HG03565 (cell line): ENCODE measurements around the gene AICDA.
"Not testable (repeated sequence)": the region's sequence is repeated elsewhere in the genome, so short reads cannot be mapped to it uniquely, and the experiment has no call there.

Experiments used
- ATAC-seq: cut with Tn5 transposase; IDR thresholded peaks from one replicate; pipeline ENCODE4 v1.9.1; 2021; ENCODE audit warnings: mild to moderate bottlenecking, moderate library complexity; ENCODE audit not compliant: unreplicated experiment

Gene AICDA

DNA sequence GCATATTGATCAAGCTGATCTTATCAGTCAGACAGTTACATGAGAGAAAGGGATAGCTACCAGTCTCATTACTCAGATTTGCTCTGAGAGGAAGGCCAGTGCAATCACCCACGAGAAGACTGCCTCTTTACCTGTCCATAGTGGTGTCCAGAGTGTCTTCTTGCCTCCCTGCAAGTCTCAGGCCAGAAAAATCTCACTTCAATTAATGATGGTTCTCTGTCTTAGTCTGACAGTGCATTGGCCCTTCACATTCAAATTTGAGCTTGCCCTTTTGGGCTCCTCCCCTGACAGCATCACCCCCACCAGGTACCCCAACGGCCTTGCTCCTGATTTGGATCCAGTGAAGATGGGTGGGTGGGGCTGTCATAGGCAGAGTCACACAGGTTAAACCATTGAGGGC is at the start of gene AICDA:
Gene AICDA (minus strand): TSS at position 231 of the 400 bp plus-strand sequence. CDS start 92 bp downstream, at position 139.
- ATAC-seq = no peak

GRCh38 chr12:8661751-8662150 is 49.1 kb upstream of the AICDA start:
- no peak for ATAC-seq

DNA sequence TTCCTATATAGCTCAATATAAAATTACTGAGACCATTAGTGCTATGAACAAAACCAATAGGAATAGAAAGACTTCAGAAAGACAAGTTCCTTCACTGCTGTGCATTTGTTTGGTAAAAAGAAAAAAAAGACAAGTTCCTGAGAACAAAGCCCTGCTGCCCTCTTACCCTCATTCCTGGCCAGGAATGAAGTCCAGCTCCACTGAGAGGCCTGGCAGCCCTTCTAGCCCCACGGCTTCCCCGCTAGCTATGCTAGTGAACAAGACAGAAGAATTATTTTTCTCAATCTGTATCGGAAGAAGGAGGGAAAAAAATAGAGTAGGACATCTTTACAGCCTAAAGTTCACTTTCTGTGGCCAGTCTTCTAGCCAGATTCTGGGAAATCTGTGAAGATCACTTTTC is 48.4 kb upstream of the AICDA start:
- no peak for ATAC-seq

DNA sequence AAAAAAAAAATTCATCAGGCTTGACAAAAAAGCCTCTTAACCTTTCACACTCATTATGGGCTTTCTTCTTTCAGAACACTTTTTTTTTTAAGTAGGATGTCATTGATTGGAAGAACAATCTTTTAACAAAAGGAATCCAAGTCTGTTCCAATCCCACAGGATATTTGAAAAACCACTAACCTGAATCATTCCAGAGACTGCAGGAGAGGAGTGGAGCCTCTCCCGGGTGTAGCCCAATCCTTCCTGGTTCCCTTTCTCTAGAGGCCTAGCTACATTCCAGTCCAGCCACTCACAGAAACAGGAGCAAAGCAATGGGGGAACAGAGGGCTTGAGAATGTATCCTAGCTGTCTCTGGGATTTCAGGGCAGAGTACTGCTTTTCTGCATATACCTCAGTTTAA is 45.7 kb upstream of the AICDA start:
- ATAC-seq = no peak

GRCh38 chr12:8655421-8655820 is 42.8 kb upstream of the AICDA start:
- ATAC-seq = no peak

DNA sequence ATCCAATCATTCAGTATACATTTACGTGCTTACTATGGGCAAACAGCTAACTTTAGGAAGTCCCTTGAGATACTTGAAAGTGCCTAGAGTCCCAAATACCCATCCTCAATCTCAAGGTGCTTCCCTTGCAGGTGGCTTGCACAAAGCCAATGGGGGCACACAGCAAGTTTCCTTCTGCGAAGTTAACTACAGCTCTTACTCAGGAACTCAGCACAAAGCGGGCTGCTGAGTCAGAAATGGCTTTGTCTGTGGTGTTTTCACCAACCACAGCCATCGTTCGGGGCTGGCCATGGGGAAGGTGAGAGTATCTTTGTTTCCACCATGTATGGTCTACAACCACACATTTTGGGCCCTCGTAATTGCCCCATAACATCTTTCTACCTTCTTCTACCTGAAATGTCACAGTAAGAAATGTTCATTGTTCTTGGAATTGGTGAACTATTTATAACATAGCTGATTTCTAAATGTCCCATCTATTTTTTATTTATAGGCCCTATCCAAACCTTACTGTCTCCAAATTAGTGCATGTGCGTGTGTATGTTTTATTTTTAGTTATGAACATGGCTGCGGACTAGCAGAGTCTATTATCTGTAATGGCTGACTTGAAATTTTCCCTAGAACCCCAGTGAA is 36.0 kb upstream of the AICDA start:
- ATAC-seq = peak; percentile 79

GRCh38 chr12:8647968-8648367 is 35.3 kb upstream of the AICDA start:
- ATAC-seq = no peak

- ATAC-seq = peak; percentile 40
Measured at GRCh38 chr12:8644345-8645248, 31.9 kb upstream of the AICDA start.

DNA sequence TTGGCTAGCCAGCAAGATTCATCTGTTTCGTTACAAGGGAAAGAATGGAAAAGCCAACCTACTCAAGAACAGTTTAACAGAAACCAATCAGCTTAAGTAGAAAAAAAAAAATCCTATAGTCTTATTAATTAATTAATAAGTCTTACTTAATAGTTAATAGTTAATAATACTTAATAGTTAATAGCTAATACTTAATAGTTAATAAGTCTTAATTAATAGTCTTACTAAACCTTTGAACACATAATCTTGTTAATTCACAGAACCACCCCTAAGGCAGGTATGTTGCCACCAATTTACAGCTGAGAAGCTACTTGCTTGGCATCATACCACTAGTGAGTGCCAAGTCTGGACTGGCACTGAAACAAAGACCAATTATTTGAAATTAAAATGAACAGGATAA is 30.1 kb upstream of the AICDA start:
- no peak for ATAC-seq

DNA sequence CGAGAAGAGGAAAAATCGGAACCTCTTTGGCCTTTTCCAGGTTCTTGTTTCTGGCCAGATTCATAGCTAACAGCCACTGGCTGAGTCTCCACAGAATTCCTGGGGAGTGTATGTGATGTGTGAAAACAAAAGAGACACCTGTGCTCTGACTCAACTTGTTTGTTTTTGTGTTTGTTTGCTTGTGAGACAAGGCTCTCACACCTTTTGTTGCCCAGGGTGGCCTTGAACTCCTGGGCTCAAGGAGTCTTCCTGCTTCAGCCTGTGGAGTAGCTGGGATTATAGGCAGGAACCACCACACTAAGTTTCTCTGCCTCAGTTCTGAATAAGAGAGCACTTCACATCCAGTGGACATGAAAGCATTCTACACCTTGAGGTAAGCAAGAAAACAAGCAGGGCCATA is 27.3 kb upstream of the AICDA start:
- ATAC-seq = no peak

DNA sequence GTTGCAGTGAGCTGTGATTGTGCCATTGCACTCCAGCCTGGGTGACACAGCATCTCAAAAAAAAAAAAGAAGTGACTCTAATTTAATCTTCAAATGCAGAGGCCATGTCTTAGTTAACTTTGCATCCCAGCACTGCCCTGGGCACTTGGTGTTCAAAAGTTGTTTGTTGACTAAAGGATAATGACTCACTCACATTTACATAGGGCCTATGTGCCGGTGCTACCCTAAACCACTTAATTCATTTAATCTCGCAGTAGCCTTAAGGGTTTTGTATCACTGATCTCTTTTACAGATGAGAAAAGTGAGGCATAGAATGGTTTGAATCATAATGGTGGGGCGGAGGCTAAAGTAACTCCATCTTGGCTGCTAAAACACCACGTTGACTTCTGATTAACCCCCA is 26.3 kb upstream of the AICDA start:
- no peak for ATAC-seq

DNA sequence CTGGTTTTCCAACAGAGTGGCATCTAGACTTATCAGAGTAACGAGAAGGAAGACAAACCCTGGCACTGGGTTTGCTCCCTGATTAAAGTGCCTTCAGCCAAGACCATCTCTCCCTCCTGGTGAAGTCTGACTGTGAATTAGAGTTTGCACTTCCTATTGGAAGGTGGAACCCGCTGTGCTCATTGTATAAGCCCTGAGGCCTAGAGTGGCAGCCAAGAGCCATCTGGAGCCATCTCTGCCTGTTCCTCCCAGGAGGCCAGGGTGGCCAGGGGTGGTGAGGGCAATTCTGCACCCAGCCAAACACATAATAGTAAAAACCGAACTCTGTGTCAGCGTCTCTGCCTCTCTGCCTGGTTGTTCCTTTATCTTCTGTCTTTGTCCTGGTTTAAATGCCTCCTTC is 25.0 kb upstream of the AICDA start:
- ATAC-seq = no peak

- ATAC-seq = no peak
Measured at GRCh38 chr12:8637244-8637643, 24.6 kb upstream of the AICDA start.

GRCh38 chr12:8636581-8636980 is 23.9 kb upstream of the AICDA start:
- no peak for ATAC-seq

GRCh38 chr12:8636007-8636346 is 23.3 kb upstream of the AICDA start:
- ATAC-seq = not testable (repeated sequence)

DNA sequence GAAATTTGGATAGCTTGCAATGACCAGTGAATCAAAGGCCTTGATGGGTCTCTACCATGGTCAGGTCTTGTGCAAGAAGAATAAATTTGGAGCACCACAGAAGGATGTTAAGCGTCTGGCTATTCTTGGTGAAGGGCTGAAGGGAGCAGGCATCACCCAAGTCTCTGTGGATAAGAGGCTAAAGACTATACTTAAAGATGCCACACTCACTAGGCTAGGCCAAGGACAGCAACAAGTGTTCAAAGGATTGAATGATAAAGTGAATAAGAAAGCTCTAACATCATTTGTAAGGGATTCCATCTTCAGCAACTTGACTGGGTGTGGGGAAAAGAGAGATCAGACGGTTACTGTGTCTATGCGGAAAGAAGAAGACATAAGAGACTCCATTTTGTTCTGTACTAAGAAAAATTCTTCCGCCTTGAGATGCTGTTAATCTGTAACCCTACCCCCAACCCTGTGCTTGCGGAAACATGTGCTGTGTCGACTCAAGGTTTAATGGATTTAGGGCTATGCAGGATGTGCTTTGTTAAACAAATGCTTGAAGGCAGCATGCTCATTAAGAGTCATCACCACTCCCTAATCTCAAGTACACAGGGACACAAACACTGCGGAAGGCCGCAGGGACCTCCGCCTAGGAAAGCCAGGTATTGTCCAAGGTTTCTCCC is 22.8 kb upstream of the AICDA start:
- ATAC-seq = not testable (repeated sequence)

DNA sequence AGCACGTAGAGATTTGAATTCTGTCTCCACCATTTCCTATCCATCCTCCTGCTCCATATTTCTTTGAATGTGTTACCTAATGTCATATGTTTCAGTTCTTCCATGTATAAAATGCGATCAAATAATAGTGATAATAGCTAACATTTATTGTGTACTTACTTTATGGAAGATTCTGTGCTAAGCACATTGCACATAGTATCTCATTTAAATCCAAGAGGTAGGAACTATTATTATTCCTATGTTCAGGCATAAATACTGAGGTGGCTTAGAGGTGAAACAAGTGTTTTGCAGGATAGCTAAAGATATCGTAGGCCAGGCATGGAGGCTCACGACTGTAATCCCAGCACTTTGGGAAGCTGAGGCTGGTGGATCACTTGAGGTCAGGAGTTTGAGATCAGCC is 17.5 kb upstream of the AICDA start:
- no peak for ATAC-seq

DNA sequence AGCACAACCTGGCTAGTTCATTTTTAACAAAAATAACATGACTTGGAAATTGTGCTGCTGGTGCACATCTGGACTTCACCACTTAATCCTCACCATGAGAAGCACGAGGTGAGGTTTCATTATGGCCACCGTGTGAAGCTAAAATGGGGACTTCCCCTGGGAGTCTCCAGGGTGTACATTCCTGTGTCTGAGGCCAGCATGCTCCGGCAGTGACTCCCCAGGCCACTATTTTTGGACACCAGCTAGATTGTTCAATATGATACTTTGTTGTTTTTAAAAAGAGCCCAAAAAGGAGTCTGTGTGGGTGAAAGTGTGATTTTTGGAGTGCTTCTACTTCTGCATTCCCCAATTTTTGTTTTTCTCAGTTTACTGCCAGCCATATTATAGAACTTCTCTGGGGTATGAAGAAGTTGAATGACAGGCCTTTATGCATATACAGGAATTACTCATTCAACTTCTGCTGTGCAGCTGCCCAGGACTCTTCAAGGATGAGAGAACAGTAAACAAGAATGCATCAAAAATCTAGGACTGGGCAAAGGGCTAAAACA is 16.9 kb upstream of the AICDA start:
- ATAC-seq = peak; percentile 87

GRCh38 chr12:8628731-8629130 is 16.1 kb upstream of the AICDA start:
- ATAC-seq = no peak

- ATAC-seq = not testable (repeated sequence)
Measured at GRCh38 chr12:8624750-8625149, 12.1 kb upstream of the AICDA start.

DNA sequence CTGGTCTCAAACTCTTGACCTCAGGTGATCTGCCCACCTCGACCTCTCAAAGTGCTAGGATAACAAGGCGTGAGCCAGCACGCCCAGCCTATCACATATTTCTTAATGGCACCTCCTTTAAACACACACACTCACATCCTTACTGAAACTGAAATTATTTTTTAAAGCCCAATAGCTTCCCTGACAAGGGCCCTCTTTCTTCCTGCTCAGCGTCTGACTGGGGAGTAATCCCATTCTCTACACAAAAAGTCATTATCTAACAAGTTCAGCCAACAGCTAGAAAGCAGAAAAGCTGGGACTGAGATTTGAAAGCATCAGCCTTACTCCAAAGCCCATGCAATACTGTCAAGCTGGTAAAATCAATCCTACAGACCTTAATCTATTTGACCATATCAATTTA is 10.0 kb upstream of the AICDA start:
- no peak for ATAC-seq

- no peak for ATAC-seq
Measured at GRCh38 chr12:8615206-8615605, 2.5 kb upstream of the AICDA start.
